Stimulated activated CD8-positive, alpha-beta memory T cell treated with anti-CD3 and anti-CD28 coated beads, Interleukin-12 subunit alpha, Interleukin-12 subunit beta, amount 100 ng/mL, for 24 hours (primary cell): ENCODE data around the gene AFAP1.

Source experiments
- DNase-seq: peaks from one replicate; pipeline ENCODE4 v3.0.0-alpha.2; 2020; ENCODE audit errors: extremely low read depth

Gene AFAP1

DNA sequence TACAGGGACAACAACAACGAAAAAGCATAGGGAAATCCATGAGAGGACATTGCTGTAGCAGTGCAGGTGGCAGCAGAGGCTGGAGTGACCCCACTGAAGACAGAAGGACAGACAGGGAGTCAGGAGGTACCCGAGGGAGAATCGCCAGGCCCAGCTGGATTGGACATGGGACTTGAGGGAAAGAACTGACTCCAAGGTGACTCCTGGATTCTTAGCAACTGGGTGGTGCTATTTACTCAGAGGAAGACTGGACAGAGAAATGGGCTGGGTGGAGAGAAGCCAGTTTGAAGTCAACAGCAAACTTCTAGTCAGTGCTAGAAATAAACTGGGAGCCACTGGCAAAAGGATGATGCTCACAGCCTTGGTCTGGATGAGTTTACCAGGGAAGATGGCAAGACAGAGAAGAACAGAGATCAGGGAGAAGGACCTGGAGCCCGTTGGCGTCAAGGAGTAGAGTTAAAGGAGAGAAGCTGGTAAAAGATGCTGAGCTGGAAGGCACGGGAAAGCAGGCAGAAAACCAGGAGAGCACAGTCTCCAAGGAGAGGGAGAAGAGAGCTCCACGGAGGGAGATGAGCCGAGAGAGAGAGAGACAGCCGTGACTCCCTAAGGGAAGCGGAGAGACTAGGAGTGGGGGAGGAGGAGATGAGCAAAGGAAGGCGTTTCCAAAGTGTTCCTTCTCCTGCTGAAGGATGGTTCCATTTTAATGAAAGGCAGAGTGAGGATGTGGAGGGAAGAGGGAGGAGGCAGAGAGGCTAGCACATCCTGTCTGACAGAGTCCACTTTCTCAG is 119.4 kb downstream of the AFAP1 start:
- DNase-seq = no peak

DNA sequence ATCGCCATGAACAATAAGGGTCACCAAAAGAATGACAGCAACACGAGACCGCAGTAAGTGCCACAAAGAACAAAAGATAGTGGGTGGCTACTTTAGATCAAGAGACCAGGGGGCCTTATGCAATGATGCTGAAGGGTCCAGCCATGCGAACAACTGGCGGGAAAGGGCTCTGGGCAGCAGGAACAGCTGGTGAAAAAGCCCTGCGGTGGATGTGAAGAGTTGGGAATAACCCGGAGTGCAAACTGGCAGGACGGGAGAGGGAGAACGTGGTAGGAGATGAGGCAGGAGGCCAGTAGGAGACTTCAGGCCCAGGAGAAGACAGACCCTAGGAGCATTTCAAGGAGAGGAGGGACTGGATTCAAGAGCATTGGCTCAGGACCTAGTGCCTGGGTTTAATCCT is 120.2 kb downstream of the AFAP1 start:
- no peak for DNase-seq

DNA sequence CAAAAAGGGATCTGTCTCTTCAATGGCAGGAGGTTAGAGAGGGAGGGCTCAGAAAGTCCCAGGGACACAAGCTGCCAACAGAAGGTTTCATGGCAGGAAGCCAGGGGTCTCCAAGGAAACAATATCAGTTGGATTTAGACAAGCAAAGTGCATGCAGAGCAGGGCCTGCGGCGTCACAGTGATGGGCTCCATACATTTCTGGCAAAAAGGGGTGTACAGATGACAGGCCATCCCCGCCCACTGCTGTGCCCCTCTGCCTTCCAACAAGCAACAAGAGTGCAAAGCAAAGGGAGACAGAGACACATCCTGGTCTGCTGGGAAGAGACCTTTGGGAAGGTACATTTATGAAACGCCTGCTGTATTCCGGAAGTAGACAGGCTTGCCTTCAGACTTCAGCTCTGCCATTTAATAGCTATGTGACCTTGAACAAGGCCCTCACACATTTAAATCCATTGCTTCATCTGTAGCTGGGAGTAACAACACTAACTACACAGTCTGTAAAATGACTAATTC is 121.2 kb downstream of the AFAP1 start:
- DNase-seq = no peak

DNA sequence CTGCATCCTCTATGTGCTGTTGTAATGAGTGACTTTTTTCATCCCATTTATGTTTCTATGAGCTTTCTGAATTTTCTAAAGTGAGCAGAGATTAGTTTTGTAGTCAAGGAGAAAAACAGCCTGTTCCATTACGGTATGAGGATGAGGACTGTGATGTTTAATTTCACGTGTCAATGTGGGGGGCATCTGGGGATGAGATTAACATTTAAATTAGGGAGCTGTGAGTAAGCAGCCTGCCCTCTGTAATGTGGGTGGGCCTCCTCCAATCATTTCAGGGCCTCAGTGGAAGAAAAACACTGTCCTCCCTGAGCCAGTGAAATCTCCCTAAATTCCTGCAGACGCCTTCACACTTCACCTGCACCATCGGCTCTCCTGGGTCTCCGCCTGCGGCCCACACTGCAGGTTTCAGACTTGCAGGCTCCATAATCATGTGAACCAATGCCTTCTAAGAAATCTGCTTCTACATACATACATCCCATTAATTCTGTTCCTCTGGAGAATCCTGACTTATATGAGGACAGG is 121.7 kb downstream of the AFAP1 start:
- no peak for DNase-seq

DNA sequence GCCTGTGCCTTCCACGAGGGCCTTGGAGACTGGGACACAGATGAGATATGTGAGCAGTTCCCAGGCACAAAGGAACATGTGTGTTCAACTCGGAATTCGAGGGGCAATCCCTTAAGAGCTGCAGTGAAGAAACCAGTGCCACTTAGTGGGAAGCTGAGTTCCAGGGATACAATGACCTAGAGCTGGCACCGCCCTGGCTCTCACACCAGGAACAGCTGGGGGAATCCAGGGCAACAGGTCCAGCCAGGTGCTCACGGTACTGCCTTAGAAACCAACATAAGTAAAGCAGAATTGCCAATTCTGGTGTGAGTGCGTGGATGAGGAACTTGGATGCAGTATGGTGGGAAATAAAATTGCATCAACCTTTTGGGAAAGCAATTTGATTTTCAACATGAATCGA is 122.9 kb downstream of the AFAP1 start:
- no peak for DNase-seq

DNA sequence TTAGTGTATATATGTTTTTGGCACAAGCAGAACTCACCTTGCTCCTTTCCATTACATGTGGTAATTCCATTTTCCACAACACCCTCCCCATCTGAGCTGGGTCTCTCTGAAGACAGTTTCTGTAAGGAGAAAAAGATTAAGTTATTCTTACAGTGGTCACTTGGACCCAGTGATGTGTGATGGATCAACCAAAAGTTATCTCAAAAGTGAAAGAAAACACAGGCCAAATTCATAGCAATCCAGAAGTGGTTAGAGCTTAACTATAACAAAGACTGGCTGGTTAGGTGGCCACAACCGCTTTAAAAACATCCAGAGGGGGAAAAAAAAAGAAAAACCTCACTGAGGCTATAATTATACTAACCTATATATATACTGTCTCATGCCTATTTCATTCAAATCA is 123.7 kb downstream of the AFAP1 start:
- no peak for DNase-seq

DNA sequence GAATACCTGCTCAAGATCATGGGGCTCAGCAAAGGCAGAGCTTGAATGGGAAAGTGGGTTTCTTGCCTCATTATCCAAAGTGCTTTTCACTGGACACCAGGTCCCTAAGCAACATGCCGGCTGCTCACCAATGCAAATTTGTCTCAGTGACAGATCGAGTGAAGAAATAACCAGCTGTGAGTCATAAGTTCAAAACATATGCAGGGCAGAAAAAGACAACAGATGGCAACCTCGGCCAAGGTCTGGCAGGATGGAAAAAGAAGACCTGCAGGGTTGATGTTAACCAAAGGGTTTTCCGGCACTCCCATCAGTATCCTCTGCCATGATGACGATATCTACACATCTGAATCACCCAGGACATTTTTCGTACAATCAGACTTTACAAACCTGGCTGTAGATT is 124.1 kb downstream of the AFAP1 start:
- DNase-seq = no peak

DNA sequence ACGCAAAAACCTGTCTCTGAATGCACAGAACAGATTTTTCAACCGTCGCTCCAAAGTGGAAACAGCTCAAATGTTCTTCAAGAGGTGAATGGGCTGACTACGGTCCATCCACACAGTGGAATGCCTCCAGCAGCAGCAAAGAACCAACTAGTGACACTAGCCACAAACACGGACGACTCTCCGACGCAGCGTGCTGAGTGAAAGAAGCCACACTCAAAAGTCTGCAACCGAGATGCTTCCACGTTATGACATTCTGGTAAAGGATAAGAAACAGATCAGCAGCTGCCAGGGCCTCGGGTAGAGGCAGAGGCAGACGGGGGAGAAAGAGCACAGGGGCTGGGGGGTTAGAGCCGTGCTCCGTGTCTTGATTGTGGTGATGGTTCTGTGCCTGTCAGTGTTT is 125.2 kb downstream of the AFAP1 start:
- no peak for DNase-seq

DNA sequence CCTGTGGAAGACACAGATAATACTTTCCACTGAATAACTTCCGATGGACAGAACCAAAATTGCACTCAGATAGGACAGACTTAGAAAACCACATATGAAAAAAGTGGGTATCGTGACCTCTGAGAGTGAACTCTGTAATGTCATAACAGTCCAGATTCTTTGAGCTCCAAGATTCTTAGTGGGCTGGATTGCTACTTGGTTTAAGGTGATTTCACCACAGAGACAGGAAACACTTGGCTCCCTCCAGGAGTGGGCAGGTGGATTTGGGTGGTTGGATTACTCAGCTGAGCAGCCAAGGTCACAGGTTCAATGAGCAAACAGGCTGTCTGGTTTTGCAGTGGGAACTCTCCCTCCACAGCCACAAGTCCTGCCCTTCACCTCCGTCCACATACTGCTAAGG is 126.0 kb downstream of the AFAP1 start:
- DNase-seq = no peak

DNA sequence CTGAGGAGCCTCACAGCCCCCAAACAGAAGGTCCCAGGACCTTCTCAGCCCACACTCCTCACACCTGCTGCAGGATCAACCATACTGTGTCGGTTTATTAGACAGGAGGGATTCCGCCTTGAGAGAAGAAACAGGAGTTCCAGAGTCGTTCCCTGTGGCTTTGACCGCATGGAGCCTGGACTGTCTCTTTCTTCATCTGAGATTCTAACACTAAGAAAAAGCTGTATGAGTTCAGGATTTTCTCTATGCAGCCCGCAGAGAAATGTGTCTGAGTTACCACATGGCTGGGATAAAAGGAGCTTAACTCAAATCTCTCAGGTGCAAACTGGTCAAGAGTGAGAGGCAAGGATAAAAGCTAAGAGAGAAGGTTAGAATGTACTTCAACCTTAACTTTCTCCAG is 126.7 kb downstream of the AFAP1 start:
- no peak for DNase-seq

DNA sequence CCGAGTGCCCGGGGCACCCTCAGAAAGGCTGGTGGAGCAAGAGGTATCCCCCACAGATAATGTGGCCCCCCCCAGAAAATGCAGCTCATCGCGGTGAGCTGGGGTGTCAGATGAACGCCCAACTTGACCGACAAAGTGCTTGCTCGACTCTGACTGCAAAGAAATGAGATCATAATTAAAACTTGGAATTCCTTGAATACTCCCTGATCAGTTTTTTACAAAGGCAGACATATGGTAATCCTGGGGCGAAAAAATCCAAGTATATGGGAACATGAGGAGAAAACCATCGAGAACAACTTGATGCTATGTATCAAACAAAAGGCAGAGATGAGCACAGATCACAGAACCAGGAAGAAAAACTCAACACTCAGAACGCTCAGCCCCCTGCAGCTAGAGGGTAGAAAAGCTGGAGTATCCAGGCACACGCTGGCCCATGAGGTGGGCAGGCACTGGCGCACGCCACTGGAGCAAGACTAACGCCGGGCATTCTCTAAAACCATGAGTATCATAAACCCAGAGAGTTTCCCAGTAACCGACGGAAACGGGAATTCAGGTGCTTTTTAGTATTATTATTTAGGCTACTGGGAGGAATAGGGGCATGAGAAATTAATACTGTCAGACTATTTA is 127.3 kb downstream of the AFAP1 start:
- no peak for DNase-seq

DNA sequence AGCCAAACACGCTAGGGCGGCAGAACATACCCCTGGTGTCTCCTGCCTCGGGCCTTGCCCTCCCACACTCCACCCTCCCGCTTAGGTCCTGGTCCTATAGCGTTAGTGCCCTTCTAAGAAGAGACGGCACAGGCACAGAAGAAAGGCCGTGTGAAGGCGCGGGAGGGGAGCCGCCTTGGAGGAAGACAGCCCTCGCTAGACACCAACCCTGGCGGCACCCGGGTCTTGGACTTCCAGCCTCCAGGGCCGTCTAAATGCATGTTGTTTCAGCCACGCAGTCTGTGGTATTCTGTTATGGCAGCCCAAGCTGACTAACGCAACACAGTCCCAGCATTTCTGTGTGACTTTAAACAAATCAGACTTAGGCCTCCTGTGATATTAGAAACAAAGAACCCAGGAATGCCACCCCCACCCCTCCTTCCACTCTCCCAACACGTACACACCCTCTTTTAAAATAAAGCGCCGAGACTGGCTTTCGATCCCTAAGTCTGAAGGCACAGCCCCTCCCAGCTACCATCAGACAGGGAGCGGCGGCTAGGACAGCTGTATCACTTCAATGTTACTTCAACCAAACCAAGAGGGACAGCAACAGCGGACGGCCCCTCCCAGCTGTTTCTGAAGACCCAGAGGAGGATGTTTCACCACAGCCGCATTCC is 128.0 kb downstream of the AFAP1 start:
- DNase-seq = no peak

DNA sequence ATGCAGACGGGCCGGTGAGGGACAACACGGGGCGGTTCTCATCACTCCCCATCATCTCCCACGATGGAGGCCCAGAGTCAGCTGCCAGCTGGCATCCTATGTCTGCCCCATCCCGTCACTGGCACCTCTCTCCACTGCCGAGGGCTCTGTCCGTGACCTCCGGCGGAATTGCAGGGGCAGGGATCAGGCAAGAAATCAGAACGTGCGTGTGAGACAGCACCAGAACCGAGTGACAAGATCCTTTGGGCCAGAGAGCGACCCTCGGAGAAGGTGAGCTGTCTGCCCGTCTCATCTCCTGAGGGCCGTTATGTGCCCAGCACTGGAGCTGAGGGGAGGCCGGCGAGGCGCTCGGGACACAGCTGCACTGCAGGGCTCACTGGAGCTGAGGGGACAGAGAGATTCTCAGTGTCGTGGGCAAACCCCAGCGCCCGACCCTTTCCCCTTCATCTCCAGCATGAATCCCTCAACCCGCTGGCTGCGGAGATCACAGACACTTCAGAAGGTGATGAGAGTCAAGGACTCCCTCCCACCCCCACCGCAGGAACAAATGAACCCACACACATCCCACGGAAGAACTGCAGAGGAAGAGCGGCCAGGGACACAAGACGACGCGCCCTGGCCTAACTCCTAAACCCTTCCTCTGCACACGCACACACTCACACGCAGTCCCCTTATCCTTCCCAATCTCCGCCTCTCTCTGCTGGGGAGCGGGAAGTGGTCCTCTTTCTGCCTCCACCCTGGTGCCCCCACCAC is 128.7 kb downstream of the AFAP1 start:
- no peak for DNase-seq

DNA sequence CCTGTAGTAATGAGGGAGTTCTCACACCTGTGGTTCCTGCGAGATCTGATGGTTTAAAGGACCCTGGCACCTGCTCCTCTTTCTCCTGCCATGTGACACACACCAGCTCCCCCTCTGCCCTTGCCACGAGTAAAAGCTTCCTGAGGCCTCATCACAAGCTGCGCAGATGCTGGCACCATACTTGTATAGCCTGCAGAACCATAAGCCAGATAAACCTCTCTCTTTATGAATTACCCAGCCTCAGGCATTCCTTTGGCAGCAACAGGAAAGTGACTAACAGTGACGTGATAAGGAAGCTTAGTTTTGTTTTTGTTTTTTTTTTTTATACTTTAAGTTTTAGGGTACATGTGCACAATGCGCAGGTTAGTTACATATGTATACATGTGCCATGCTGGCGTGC is 130.9 kb downstream of the AFAP1 start:
- no peak for DNase-seq

DNA sequence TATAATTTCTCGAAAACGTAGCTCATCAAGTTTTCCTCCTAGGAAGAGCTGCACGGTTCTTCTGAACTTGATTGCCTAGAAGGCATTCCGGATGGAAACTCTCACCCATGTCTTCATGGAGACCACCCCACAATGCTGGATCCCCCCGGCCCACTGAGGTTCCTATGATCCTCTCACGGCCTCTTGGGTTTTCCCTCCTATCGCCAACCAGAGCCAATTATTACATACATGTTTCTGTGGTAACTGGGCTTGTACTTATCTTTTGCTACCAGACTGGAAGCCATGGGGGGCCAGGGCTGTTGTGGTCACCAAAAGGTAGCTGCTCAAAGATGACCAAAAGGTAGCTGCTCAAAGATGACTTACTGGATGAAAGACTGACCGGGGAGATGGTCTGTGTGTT is 131.5 kb downstream of the AFAP1 start:
- no peak for DNase-seq

DNA sequence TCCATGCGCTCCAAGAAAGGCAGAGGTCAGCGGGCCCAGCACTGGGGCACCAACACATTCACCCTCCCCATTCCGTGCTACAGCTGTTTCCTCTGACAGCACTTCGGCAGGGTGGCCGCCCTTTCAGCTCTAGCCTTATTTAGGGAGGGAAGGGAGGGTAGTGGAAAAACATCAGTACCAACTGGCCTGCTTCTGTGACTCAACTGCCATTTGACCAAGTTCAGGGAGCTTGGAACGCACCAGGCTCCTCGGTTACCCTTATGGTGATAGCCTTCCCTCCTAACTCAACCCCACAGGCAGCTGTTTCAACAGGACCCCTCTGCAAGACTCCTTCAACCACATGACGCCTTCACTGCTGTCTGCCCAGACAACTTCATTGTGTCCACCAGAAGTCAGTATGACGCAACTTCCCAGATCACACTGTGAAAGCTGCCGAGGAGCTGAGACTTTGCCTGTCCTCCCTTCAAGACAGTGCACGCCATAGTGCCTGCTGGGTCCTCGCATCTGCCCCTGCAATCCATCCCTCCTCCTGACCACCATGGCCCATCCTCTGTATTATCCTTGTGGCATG is 132.2 kb downstream of the AFAP1 start:
- DNase-seq = no peak

DNA sequence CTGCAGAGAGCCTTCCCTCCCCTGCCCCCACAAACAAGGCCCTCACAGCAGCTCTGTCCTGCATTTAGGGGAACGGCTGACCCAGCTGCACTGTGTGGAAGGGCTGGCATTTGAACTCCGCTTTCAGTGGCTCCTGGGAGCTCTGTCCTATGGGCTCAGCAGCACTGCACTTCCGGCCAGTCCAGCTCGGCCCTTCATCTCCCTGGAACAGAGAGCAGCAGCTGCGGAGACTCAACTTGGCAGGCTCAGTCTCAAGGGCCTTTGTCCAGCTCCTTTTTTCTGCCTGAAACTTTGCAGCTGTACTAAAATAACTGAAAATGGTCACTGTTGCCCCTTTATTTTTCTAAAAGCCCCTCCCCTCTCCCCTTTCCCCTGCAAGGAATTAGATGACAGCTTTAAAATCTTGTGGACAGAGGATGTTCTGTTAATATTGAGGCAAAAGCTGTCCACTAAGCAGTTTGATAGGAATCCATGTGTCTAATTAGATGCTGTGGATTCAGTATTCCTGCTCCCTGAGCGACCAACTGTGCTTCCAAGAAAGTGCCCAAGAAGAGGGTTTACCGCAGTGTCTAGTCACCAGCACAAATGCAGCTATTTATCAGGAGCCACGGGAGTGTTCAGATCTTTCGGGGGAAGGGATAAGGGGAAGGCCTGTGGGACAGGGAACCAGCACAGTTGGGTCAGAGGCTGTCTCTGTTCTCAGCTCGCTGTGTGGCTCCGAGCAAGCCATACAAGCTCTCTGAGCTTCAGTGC is 133.1 kb downstream of the AFAP1 start:
- no peak for DNase-seq

DNA sequence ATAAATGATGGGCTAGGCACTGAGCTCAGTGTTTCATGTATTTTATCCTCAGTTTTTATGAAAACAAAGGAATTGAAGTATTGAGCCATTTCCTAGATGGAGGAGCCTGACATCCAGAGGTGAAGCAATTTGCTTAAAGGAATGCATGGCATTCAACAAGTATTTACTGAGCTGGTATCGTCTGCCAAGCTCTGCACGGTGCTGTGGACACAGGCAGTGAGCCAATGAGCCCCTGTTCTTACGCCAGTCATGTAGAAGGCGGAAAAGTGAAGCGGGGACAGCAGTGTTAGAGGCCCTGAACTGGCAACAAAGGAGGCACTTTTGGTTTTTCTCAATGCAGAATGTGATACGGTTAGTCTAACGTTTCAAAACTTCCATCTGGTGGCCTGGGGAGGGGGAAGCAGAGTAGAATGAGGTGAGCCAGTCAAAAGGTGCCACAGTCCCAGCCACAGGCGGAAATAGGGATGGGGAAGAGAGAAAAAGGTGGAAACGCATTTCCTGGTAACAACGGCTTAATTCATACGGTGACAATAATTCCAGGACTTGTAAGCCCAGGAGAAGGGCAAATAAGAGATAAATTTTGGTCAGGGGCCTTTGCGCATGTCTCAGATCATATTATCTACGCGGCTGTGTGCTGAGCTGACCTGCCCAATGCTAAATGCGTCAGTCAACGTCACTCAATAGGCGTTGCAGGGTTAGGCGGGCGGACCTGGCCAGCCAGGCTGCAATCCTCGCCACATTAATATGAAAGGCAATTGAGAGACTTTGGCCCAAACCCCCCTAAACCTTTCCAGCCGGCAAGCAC is 133.9 kb downstream of the AFAP1 start:
- no peak for DNase-seq

DNA sequence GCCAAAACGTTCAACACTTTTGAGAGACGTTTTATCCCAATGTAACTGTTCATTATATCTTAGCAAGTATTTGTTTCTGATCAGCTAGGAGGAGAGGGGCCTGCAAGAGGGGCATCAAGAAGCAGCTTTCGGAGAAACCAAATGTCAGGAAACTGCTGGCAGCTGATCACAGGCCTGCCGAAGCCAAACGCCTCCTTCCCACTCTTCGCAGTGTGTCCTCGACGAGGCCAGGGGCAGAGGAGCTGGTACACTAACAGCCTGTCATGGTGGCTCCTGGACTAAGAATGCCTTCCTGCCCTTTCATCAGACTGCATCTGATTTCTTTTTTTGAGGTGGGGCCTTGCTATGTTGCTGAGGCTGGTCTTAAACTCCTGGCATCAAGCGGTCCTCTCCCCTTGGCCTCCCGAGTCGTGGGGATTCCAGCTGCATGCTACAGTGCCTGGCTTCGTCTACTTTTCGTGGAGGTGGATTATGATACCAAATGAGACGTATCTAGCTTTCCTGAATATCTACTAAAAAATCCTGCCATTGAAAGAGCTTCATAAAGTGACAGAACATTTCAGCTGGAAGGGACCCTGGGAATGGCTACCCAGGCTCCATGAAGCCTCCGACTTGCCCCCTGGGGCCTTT is 134.8 kb downstream of the AFAP1 start:
- DNase-seq = no peak
